Measurements from ENCODE around the gene IMPDH2.
"Not testable (repeated sequence)": the region's sequence is repeated elsewhere in the genome, so short reads cannot be mapped to it uniquely, and the experiment has no call there.

The IMPDH2 gene

DNA sequence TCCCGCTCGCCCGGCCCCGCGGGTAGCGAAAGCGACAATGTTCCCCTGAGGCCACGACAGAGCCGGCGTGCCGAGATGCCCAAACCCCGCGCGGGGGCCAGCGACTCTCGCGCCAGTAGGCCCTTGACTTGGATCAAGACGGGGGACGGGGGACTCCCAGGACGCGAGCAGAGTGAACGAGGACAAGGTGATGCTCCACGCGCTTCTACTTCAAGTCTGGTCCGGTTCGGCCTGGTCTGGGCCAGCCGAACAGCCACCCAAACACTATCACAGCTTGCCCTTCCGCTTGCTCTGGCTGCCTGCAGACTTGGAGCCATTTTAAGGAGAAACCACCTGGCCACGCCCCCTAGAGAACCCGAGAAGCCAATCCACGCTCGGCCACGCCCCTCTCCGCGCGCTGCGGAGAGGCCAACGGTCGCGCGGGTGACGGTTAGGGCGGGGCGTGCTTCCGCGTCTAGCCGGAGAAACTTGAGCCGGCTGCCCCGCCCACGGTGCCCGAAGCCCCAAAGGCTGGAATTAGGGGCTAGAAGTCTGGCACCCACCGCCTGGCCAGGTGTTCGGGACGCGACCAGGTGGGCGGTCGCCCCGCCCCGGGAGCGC, 7.9 kb downstream of the IMPDH2 start:
- DNase-seq (ENCODE audit: low read depth): peak; percentile 97

GRCh38 chr3:49020330-49021212, 8.6 kb downstream of the IMPDH2 start:
- no peak for DNase-seq (ENCODE audit: low read depth)

GRCh38 chr3:49019941-49020329, 9.3 kb downstream of the IMPDH2 start:
- DNase-seq (ENCODE audit: low read depth): no peak

- DNase-seq (ENCODE audit: low read depth): no peak
Measured at GRCh38 chr3:49018707-49019006, 10.5 kb downstream of the IMPDH2 start.

DNA sequence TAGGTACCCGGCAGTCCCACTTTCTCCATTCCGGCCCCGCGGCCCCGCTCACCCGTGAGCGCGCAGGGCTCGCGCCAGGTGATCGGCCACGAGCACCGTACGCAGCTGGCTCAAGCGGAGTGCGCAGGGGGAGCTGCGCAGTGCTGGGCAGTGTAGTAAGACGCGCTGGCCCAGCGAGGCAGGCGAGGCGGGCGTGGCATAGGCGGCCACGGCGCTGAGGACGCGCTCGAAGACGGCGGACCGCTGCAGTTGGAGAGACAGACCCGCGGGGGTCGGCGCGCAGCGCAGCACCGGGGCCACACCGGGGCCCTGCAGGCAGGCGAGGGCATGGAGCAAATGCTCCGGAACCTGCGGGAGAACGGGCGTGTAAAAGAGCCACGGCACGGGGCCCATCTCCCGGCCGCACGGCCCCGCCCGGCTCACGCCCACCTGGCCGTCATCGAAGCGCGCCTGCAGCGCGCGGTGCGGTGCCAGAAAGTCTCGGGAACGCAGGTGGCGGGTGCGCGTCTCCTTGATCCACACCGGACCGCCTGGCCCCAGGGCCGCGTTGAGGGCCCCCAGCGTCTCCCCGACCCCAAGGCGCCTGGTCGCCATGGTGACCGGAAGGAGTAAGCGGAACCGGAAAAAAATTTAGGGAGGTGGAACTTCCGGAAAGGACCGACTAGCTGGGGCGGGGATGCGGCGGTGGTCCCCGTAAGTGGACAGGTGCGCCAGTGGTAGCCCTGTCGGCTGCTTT, 11.1 kb downstream of the IMPDH2 start, which contains the start of gene DALRD3:
TSS of gene DALRD3 (minus strand) at position 610 of the 736 bp plus-strand sequence. CDS start at position 594, 16 bp downstream.
- DNase-seq (ENCODE audit: low read depth): no peak

DNA sequence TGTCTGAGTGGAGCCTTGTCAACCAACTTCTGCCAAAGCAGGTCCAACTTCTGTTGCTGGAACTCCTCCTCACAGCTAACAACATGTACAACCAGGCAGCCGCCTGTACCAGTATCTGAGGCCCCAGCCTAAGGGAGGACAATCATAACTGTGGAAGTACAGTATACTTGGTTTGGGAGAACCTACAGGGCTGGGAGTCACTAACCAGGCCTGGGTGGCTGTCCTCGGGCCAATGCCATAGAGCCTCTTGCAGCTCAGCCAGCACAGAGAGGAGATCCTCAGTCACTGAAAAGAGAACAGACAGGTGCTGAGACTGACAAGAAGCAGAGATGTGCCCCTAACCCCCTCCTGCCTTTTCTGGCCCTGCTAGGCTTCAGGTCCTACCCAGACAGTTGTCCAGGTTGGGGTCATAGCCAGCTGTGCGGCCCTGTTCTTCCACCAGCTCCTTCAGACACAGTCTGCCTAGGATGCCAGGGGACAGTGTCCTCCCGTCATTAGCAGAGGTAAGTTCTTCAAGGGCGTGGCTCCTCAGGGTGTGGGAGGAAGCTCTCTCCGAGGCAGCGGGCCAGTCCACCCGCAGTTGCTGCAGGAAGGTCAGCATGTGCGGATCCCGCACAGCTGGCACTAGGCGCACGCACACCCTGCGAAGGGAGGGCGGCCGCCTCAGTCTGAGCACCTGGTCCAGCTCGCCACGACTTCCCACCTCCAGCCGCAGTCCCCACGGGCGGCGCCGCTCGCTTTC, 11.8 kb downstream of the IMPDH2 start:
- no peak for DNase-seq (ENCODE audit: low read depth)

DNA sequence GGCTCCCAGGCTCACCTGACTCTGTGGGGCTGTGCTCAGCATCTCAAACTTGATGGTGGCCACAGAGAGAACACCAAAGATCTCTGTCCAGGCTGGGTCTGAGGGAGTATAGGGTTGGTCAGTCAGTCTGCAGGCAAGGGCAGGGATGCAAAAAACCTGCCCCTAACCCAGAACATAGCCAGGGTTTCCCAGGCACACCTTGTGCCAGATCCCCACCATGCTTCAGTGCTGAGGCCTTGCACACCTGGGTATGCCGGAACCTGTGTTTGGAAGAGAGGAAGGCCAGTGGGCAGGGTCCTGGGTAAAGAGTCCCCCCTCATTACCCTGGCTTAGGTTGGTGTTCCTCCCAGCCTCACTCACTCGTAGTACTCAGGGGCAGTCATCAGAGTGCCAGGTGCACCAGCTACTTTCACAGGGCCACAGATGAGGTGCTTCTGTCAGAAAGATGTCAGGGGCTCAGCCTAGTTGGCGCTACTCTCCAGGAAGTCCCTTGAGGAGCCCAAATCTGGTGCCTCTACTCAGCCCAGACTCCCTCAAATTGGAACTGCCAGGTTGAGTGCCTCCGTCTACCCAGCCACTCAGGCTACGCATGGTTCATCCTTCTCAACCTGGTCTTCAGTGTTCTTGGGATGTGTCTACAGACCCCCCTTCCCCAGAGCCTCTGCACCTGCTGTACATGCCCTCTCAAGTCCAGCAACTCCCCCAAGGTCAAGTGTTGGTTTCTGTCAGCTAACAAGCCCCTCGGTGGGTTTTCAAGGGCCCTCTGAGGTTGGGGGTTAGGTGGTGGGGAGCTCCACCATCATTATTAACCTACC, 12.6 kb downstream of the IMPDH2 start:
- DNase-seq (ENCODE audit: low read depth): no peak

- no peak for DNase-seq (ENCODE audit: low read depth)
Measured at GRCh38 chr3:49015765-49016164, 13.4 kb downstream of the IMPDH2 start.

- DNase-seq (ENCODE audit: low read depth): no peak
Measured at GRCh38 chr3:49015072-49015471, 14.1 kb downstream of the IMPDH2 start.

DNA sequence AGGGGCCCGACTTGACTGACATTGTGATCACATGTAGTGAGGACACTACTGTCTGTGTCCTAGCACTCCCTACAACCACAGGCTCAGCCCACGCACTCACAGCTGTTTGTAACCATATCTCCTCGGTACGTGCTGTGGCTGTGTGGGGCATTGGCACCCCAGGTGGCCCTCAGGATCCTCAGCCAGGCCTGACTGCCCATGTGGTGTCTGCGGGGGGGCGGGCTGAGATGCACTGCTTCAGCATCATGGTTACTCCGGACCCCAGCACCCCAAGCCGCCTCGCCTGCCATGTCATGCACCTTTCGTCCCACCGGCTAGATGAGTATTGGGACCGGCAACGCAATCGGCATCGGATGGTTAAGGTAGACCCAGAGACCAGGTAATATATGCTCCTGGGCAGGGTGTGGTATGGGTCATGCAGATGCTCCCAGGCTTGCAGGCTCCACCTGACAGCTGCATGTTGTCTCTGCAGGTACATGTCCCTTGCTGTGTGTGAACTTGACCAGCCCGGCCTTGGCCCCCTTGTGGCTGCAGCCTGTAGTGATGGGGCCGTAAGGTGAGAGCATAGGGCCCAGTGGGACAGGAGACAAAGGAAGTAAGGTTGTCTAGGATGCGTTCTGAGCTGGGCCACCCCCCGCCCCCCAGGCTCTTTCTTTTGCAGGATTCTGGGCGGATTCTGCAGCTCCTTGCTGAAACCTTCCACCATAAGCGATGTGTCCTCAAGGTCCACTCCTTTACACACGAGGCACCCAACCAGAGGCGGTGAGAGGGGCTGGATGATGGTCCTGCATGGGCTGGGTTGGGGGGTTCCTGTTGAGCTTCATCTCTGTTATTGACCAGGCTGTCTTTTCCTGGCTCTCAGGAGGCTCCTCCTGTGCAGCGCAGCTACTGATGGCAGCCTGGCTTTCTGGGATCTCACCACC, 15.2 kb downstream of the IMPDH2 start:
- DNase-seq (ENCODE audit: low read depth): no peak

GRCh38 chr3:49013113-49013737, 16.0 kb downstream of the IMPDH2 start:
- no peak for DNase-seq (ENCODE audit: low read depth)

- DNase-seq (ENCODE audit: low read depth): no peak
Measured at GRCh38 chr3:49012441-49013017, 16.7 kb downstream of the IMPDH2 start.

- no peak for DNase-seq (ENCODE audit: low read depth)
Measured at GRCh38 chr3:49009396-49009795, 19.8 kb downstream of the IMPDH2 start.

- DNase-seq (ENCODE audit: low read depth): not testable (repeated sequence)
Measured at GRCh38 chr3:49008627-49009026, 20.6 kb downstream of the IMPDH2 start.

GRCh38 chr3:49007771-49008528, 21.2 kb downstream of the IMPDH2 start:
- DNase-seq (ENCODE audit: low read depth): peak; percentile 72

DNA sequence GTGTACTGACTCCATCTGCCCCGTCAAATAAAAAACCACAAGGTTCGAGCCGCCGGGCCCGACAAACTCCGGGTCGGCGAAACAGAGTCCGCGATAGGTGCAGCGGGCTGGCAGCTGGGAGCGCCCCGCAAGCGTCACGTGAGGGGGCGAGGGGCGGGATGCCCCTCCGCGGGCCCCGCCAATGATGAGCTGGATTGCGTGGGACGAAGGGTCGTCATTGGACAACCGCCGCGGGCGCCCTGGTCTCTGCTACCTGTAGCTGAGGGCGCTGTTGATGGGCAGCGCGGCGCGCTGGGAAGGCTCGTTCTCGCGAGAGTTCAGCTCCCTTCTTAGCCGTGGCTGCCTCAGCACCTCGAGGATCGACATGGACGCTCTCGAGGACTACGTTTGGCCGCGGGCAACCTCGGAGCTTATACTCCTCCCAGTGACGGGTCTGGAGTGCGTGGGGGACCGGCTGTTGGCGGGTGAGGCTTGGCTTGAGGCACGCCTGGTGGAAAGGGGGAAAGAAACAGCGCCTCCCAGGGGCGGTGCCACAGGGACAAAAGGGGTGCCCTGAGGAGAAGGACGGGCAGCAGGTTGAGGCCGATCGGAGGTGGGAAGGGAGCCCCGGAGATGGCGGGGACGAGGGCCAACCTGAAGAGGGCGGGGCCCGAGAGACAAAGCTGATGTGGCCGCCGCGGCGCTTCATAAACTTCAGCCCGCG, 22.0 kb downstream of the IMPDH2 start, which contains the start of gene WDR6:
TSS of gene WDR6 (plus strand) at position 324 of the 703 bp plus-strand sequence. CDS start at position 365, 41 bp downstream.
- DNase-seq (ENCODE audit: low read depth): peak; percentile 94

DNA sequence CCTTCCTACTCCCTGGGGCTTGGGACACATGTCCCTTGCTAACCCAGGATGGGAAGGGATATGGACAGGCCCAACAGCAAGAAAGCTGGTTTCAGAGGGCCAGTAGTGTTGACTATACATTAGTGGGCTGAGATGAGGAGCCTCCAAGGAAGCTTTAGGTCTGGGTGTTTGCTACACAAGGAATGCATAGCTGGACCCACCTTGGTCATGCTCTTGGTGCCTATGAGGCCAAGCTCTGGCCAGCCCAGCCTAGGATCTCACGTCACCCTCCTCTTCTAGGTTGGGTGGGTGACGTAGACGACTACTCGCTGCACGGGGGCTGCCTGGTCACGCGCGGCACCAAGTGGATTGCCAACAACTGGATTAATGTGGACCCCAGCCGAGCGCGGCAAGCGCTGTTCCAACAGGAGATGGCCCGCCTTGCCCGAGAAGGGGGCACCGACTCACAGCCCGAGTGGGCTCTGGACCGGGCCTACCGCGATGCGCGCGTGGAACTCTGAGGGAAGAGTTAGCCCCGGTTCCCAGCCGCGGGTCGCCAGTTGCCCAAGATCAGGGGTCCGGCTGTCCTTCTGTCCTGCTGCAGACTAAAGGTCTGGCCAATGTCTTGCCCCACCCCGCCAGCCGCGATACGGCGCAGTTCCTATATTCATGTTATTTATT, 22.7 kb downstream of the IMPDH2 start:
- no peak for DNase-seq (ENCODE audit: low read depth)

Measured in stimulated activated CD8-positive, alpha-beta memory T cell treated with anti-CD3 and anti-CD28 coated beads, Interleukin-7, amount 100 ng/mL, for 24 hours (primary cell).